AG20443 (cell line): ENCODE results near the gene CLN5.
A peak's percentile ranks its signal among the peaks of the same experiment; 100 is the strongest.

Experiments
- DNase-seq: peaks from one replicate; pipeline ENCODE4 v3.0.0; 2012; ENCODE audit warnings: low spot score, mixed read lengths

Gene CLN5

GRCh38 chr13:77016888-77017623, 25.2 kb downstream of the CLN5 start:
- no peak for DNase-seq

- no peak for DNase-seq
Observed at GRCh38 chr13:77019756-77020155, 27.9 kb downstream of the CLN5 start.

- DNase-seq, result peak; percentile 43
Observed at GRCh38 chr13:77022341-77022740, 30.5 kb downstream of the CLN5 start.

- peak; percentile 84 for DNase-seq
Observed at GRCh38 chr13:77026255-77026860, 34.5 kb downstream of the CLN5 start.

- peak; percentile 98 for DNase-seq
Observed at GRCh38 chr13:77026861-77027621, 35.2 kb downstream of the CLN5 start, which contains the start of gene FBXL3. Gene FBXL3 (minus strand): TSS chr13:77027159. CDS start chr13:77021860, 5,299 bp downstream.

GRCh38 chr13:77028202-77028601, 36.3 kb downstream of the CLN5 start:
- DNase-seq, result no peak

GRCh38 chr13:77029436-77029835, 37.6 kb downstream of the CLN5 start:
- DNase-seq, result no peak

GRCh38 chr13:77031656-77032243, 39.9 kb downstream of the CLN5 start:
- DNase-seq, result no peak

GRCh38 chr13:77033717-77034302, 41.9 kb downstream of the CLN5 start:
- no peak for DNase-seq

GRCh38 chr13:77034881-77035280, 43.0 kb downstream of the CLN5 start:
- DNase-seq, result peak; percentile 43

GRCh38 chr13:77036279-77036678, 44.4 kb downstream of the CLN5 start:
- DNase-seq, result no peak

- DNase-seq, result no peak
Observed at GRCh38 chr13:77038907-77039480, 47.1 kb downstream of the CLN5 start.

- DNase-seq, result no peak
Observed at GRCh38 chr13:77040076-77040475, 48.2 kb downstream of the CLN5 start.

GRCh38 chr13:77040835-77041234, 49.0 kb downstream of the CLN5 start:
- DNase-seq, result no peak

GRCh38 chr13:77042566-77043177, 50.8 kb downstream of the CLN5 start:
- DNase-seq, result no peak

GRCh38 chr13:77047649-77048343, 55.9 kb downstream of the CLN5 start:
- DNase-seq, result no peak

GRCh38 chr13:77048681-77049080, 56.8 kb downstream of the CLN5 start:
- DNase-seq, result no peak

- no peak for DNase-seq
Observed at GRCh38 chr13:77053192-77053591, 61.3 kb downstream of the CLN5 start.
